ENCODE measurements around the gene NUDCD3.

DNA sequence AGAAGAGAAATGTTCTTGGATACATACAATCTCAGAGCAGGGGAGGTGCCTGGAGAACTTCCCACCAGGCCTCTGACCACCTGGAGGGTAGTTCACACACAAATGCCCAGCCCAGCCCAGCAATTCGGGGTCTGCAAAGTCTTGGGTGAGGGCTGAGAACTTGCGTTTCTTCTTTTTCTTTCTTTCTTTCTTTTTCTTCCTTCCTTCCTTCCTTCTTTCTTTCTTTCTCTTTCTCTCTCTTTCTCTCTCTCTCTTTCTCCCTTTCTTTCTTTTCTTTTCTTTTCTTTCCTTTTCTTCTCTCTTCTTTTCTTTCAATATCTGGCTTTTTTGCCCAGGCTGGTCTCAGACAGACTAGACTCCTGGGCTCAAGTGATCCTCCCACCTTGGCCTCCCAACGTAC, 28.3 kb upstream of the NUDCD3 start:
- TF ChIP-seq EZH2 (IDR thresholded peaks at IDR 0.05) (no peak), POLR2AphosphoS5 (IDR thresholded peaks at IDR 0.05; ENCODE audit: borderline replicate concordance, low read depth, low read length) (no peak)
